ENCODE data around the gene THRA.

THRA gene

GRCh38 chr17:40075942-40076498, 13.3 kb downstream of the THRA start:
- no peak for TF ChIP-seq CTCF (IDR thresholded peaks at IDR 0.05)

GRCh38 chr17:40076591-40076990, 13.8 kb downstream of the THRA start:
- TF ChIP-seq CTCF (IDR thresholded peaks at IDR 0.05), result no peak

GRCh38 chr17:40079545-40079944, 16.8 kb downstream of the THRA start:
- no peak for TF ChIP-seq CTCF (IDR thresholded peaks at IDR 0.05)

- no peak for TF ChIP-seq CTCF (IDR thresholded peaks at IDR 0.05)
These were observed 21.7 kb downstream of the THRA start for GRCh38 chr17:40084477-40084876.

GRCh38 chr17:40086150-40087044, 23.6 kb downstream of the THRA start:
- TF ChIP-seq CTCF (IDR thresholded peaks at IDR 0.05), result peak; percentile 83

- TF ChIP-seq CTCF (IDR thresholded peaks at IDR 0.05), result no peak
These were observed 24.5 kb downstream of the THRA start for GRCh38 chr17:40087049-40087794.

- no peak for TF ChIP-seq CTCF (IDR thresholded peaks at IDR 0.05)
These were observed 25.3 kb downstream of the THRA start for GRCh38 chr17:40087903-40088718.
